Femur (tissue), 1 donor: ENCODE data around the gene MPO.

Experiments
- DNase-seq: peaks from one replicate; pipeline ENCODE4 v3.0.0-alpha.2; 2017

MPO gene

DNA sequence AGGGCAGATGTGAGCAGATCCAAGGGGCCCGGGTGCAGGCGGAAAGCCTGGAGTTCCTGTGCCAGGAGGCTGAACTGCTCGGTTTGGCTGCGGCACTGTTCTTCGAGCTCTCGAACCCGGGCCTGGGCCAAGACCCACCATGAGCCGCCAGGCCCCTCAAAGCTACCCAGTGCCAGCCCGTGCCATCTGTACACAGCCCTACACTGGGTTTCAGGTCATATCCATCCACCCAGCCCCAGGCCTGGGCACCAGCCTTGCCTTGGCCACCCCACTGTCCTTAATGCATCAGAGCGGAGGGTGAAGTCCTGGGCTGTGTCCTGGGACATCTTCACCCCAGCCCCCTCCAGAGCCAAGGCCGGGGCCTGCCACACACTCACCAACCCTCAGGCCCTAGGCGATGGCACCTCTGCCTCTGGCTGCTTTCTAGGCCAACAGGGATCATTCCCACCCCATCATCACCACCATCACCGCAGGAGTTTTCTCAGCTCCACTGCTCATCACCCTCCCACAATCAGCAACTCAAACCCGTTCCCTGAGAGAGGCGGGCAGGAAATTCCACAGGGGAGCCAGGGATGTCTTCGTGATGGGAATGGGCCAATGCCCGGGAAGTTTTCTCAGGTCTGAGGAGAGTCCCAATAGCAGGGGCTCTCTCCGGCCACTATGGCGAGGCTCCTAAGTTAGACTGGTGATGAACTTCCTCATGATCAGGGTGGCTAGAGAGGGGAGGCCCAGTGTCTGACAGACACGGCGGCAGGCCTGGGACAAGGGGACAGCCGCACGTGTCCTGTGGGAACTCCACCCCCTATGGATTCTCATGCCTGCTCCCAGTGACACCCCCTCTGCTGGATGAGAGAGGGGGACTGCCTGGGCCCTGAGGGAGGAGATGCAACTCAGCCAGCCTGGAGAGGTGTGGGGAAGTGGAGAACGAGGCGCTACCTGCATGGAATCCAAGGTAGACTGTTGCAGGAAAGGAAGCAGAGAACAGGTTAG lies 38.7 kb upstream of the MPO start:
- peak; percentile 5 for DNase-seq

DNA sequence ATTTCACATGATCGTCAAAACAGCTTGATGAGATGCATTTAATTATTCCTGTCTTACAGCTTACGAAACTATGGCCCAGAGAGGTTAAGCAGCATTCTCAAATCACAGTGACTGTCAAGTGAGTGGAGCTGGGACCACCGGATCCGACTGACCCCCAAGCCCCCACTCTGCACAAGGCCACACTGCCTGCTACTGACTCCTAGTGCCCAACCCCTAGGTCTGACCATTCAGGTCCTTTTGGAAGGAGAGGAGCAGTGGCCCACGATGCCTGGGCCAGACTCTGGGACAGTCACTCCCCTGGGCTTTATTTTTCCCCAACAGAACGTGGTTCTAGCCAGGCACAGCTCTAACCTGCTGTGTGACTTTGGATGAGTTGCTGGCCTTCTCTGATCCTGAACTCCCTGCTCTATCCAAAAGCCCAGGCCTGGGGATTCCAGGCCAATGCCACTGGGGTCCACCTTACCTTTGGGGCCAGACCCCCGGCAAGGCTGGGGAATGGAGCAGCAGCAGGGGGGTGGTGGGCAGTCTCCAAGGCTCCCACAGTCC lies 38.0 kb upstream of the MPO start:
- no peak for DNase-seq

DNA sequence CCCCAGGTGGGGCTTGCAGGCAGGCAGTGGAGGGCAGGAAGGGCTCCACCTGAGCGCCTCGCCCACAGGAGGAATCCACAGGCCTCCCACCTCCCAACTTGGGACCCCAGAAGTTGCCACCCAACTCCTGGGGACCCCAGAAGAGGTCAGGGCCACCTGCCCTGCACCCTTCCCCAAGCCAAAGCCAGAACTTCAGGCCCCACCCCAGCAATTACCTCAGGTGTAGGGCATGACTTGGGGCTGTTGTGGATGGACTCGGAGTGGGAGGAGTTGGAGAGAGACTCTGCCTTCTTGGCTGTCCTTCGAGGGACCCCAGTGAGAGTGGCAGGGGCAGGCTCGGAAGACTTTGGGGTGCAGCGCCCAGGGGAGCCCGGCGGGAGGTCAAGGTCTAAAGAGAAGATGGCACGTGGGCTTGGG lies 37.3 kb upstream of the MPO start:
- DNase-seq = peak; percentile 18

DNA sequence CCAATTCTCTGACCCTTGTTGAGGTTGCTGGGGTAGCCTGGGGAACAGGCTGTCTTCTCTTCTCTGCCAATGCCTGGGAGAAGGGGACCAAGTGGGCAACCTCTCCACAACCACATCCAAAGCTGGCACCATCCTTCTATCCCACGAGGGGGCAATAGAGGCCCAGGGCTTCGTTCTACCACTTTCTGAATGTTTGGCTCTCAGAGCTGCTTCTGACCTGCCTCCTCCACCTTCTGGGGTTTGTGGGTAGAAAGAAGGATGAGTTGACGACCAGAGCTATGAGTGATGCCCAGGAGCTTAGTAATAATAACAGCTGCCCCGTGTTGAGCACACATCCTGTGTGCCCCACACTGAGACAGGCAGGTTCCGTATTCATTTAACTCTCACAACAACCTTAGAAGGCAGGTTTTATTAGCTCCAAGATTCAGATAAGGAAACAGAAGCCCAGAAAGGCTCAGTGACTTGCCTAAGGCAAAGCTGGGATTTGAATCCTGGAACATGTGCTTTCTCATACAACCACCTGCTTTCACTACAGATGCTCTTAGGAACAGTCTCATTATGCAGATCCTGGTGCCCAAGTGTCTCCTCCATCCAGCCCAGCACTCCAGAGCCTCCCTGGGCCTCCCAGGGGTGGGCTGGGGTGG lies 36.8 kb upstream of the MPO start:
- DNase-seq = peak; percentile 42

DNA sequence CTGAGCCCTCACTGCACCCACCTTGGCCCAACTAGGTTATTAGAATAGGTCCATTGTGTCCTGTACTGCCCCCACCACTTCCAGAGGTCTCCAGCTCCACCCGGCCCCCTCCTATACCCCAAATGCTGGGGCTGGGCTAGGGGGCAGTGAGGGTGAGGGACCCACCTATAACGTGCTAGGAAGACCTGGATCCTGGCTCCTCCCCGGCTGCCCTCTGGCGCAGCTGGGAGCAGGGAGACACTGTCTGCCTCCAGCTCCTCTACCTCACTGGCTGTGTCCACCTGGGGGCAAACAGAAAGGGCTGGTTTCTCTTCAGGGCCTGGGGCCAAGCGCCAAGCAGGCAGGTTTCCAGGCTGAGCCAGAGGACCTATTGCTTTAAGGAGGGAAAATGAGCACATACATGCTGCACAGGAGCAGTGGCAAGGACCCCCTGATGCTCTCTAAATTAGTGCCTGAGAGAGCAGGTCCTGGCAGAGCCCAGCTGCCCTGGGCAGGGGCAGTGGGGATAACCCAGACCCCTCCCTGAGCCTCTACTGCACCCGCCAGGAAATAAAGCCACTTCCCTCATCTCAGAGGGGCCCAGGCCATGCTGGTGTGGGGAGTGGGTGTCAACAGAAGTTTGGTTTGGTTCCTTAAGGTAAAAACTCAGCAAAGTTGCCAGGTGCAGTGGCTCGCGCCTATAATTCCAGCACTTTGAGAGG lies 35.7 kb upstream of the MPO start:
- DNase-seq = peak; percentile 10

DNA sequence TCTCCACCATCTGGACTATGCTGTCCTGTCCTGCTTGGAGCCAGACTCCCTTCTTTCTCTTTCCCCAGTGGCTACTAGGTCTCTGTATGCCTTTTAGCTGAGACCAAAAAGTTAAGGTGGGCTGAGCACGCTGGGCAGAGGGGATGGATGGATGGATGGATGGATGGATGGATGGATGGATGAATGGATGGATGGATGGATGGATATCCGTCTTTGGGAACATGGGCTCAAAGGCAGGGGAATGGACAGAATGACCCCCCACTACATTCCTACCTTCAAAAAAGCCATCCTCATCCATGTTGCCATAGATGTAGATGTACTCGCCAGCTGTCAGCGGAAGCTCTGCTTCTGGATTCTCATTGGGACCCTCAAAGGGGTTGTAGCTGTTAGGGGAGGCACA lies 35.0 kb upstream of the MPO start:
- no peak for DNase-seq

DNA sequence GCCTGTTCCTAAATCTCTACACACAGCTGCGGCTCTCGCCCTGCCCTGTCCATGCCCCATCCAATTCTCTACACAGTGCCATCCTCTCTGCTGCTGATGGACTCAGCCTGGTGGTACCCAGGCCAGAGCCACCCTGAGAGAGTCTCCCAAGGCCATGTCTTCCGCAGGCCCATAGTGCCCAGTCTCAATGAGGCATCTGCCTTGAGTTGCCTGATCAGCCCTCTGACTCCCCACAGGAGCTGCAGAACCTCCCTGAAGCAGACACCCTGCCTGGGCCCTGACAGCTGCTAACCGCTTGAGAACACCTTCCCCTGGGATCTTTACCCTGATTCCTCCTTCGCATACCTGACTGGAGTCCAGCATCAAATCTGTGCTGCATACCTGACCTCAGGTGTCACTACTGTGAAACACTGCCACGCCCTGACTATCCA lies 34.6 kb upstream of the MPO start:
- peak; percentile 9 for DNase-seq

DNA sequence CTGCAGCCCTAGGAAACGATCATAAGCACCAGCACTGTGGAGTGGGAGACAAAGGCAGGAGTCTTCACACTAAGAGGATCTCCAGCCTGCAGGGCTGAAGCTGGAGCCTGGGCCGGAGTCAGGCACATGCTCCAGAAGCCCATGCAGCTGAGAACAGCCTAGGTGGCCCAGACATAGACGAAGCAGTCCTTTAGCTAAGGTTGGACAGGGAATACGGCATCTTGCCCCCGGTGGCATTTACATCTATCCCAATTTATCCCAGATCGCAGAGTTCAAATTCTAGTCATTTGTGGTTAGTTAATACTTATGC lies 33.9 kb upstream of the MPO start:
- DNase-seq = no peak

DNA sequence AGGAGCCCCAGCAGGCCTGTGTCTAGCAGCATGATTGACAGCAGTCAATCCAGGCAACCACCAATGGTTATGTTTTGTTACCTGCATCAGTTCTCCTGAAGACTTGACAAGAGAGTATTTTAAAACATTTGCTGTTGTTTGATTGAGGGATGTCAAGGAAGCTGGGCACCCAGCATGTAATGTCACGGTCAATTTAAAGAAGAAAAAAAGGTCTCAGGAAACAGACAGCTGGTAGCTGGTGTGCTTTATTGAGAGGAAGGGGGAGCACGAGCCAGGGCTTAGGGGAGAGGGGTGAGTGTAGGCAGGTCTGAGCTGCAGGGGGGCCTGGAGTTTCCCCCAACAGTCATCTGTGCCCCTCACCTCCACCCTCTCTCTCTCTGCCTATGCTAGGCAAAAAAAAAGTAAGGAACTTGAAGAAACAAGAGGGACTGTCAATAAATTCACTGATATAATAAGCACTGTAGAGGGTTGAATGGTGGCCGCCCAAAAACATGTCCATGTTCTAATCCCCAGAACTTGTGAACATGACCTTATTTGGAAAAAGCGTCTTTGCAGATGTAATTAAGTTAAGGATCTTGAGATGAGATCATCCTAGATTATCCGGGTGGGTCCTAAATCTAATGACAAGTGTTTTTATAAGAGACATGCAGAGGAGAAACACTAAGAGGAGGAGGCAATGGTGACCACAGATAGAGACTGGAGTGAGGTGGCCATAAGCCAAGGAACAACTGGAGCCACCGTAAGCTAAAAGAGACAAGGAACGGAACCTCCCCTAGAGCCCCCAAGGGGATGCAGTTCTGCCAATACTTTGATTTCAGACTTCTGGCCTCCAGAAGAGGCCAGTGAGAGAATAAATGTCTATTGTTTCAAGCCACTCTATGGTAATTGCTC lies 33.3 kb upstream of the MPO start:
- no peak for DNase-seq

DNA sequence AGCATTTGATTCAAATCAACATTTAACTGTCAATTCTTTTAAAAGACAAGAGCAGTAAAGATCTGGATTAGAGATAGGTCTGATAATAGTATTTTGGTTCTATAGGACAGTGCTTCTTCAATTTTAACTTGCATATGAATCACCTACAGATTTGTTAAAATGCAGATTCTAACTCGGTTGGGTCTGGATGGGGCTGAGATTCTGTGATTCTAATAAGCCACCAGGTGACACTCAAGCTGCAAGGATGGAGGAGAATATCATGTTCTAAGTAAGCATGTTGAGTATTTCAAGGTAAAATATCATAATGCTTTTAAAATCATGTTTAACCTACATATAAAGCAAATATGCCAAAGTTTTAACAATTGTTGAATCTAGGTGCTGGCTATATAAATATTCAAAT lies 32.1 kb upstream of the MPO start:
- no peak for DNase-seq

DNA sequence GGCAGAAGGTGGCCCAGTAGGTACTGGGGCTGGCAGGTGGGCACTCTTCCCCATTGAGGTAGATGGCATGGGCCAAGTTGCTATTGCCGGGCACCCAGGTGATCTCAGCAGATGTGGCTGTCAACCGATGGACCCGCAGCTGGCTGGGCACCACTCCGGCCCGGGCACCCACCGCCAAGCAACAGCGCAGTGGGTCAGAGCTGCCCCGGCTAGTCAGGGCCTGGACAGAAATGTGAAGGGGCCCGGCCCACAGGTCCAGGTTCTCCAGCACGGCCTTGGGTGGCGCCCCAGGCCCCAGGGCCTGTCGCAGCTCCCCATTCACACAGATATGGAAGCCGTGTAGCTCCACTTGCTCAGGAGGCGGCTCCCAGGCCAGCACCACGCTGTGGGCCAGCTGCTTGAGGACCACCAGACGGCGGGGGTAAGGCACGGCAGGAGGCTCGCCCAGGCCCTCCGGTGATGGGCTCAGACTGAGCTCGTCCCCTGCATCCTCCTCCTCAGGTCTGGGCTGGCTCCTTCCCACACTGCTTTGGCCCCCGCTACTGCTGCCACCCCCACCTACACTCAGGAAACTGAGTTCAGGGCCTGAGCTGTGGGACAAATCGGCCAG lies 31.4 kb upstream of the MPO start:
- DNase-seq = peak; percentile 13

DNA sequence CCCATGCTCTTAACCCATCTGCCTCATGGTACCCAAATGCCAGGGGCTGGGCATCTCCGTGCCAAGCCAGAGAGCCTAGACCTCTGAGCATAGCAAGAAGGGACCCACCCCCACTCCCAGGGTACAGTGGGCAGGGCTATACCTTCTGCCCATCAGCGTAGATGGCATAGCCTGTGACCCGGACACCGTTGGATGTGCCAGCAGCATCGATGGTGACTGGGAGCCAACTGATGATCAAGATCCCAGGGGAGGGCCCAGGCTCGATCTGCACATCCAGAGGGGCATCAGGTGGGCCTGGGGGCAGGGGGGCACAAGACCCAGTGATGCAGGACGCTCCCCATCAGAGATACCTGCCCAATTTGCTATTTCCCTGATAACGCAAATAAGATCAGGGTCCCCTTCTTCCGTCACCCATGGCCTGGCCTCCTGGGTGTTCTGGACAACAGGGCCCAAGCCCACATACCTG lies 30.7 kb upstream of the MPO start:
- DNase-seq = peak; percentile 16

DNA sequence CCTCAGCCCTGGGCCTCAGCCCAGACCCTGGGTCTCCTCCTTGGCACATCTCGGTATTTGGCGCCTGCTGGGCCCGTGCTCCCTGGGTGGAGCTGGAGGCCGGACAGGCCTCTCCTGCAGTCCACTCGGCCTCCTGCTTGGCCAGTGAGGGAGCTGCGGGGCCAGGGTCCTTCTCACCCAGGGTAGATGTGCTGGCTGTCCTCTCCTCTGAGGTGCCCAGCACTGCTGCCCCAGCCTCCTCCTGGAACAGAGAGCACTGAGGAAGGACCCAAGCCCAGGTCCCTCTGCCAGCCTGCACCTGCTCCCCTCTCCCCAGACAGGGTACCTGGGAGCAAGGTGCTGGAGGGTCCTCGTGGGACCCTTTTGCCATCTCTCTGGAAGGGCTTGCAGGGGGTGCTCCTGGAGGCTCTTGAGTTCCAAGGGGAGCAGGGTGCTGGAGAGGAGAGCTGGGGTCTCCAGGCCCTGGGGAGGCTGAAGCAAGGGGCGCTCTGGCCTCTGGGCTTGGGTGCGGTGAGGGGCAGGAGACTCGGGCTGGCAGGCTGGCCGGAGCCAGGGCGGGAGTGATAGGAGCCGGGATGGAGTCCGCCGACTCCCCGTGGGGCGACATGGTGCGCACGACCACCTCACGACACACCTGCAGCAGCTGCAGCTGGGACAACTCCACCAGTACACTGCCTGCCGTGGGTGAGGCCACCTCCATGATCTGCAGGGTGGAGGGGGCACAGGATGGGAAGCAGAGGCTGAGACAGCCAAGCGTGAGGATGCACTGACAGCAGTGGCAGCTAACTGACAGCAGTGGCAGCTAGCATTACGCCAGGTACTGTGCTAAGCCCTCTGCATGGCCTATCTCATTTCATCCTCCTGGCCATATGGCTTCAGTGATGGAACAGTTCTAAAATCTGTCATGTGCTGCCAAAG lies 30.0 kb upstream of the MPO start:
- DNase-seq = peak; percentile 14

DNA sequence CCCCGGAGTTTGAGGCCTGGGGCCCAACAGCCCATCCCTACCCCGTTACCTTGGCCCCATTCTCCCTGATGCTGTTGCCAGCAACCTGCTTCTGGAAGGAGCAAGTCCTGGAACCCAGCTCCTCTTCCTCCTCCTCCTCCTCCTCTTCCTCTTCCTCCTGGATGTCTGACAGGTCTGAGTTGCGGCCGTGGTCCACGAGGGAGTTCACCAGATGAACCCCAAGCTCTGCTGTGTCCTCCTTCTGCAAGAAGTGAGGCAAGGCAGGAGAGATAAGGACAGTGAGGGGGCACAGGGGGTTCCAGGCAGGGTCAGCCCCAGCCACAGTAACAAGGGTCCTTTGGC lies 29.2 kb upstream of the MPO start:
- no peak for DNase-seq

DNA sequence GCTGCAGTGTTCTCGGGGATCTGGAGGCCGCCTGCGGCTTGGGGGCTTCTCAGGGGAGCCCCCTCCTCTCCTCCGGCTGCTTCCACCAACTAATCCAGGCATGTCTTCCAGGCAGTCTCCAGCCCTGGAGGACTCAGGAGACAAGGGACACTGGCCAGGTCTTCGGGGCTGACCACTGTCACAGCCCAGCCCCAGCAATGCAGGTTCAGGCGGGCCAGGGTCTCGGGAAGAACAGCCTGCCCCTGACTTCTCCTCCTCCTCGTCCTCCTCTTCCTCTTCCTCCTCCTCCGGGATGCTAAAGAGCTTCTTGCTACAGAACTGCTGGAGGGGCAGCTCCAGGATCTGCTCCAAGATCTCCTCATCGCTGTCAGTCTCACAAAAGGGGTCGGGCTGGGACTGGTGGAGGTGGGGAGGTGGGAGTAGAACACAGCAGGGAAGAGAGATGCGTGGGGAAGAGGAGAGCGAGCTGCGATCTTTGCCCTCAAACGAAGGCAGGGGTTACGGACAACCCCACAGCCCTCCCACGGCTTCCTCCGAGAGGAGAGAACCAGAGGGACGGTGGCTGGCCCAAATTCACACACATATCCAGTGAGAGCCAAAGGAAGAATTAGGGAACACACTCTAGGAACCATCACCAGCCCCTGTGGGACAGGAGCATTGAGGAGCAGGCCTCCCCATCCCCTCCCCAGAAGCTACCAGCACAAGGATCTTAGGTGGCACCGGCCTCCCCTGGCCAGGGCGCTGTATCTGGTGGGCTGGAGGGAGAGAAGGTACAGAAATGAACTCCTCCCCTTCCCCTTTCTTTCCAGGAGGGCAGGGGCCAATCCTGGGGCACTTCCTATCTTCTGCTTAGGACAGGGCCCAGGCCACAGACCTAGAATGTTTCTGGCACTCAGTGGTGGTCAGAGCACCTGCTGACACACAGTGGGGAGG lies 28.5 kb upstream of the MPO start:
- peak; percentile 14 for DNase-seq

DNA sequence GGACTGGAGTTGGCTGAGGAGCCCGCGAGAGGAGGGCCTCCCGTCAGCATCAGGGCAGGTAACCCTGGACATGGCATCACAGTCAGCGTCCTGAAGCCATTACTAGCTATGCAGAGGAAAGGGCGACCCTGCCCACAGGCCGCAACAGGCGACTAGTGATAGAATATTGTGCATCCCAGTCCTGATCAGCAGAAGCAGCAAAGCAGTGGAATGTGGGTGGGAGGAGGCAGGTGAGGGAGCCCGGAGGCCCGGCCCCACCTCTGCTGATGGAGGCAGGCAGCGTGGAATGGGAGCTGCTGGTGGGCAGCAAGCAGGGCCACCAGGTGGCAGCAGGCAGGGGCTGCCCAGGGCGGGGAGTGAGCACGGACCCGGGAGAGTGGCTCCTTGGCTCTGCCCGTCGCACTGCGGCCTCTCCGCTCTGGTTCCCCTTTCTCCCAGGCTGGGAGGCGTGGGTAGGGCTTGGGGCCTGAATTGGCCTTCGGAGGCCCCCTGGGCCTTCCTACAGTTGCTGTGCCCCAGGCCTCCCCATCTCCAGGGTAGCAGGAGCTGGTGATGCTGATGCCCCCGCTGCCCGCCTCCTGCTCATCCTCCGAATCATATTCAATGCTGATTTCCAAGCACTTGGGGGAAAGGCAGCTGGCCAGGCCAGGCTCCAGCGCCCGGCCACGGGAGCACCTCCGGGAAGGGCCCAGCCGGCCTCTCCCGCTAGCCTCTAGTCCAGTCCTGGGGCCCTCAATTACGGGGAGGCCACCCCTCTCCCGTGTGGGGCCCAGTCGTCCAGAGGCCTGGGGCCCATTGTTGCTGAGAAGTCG lies 27.6 kb upstream of the MPO start:
- peak; percentile 24 for DNase-seq

DNA sequence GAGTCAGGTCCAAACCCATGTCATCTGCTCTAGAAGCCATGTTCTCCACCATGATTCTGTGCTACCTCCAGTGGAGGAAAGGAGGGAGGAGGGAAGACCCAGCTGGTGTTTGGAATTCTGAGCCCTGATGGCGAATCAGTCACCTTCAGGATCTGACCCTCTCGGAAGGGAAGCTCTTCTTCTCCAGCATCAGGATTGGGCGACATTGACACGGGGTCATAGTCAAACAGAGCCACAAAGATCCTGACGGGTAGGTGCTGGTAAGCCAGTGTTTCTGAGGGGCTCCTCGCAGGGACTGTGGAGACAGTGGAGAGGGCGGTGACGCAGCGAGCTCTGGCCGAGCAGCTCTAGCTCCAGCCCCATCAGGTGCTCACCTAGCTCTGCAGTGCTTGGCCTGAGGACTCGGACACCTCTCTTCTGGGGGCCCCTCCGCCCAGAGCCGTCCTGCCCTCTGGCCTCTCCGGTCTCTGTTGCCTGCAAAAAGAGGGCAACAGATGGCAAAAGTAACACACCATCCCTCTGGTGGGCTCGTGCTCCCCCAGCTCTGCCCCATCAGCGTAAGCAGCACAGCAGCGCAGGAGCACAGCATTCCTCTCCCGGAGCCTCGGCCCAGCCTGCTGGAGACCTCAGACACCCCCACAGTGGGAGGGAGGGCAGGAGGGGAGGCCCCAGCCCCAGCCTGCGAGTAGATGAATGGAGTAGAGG lies 26.9 kb upstream of the MPO start:
- DNase-seq = no peak
